ENCODE measurements around the gene BATF2. TPM values are rescaled to one million over a fixed set of nuclear protein-coding genes. Genes with fewer than 3 reads are reported as not detected.
A peak's percentile ranks its signal among the peaks of the same experiment; 100 is the strongest.

BATF2 gene
- polyA plus RNA-seq, 1 of the 3 experiments (the other 2 are of a cell fraction), result 0.20 TPM

GRCh38 chr11:64998141-64998540 lies 1.4 kb upstream of the BATF2 start:
- Histone ChIP-seq H4K20me1 (ENCODE audit: insufficient read depth) (no peaks in the 10 kb centered on the region), H3K4me3 (ENCODE audit: low read depth in 2 of 2, low read length in 1 of 2) (no peak overlapping the region), H3K9ac (no peak overlapping the region), H2AFZ (ENCODE audit: low read depth) (no peak overlapping the region), H3K27ac (ENCODE audit: low read depth in 2 of 2, low read length in 1 of 2) (no peak overlapping the region), H3K79me2 (ENCODE audit: insufficient read depth) (no peaks in the 10 kb centered on the region), H3K4me1 (ENCODE audit: control insufficient read depth in 1 of 2, insufficient read depth in 2 of 2, low read depth in 1 of 2, low read length in 1 of 2) (no peaks in the 10 kb centered on the region; a peak in 1 of 4 replicates), H3K27me3 (ENCODE audit: insufficient read depth) (no peaks in the 10 kb centered on the region), H3K4me2 (no peak overlapping the region), H3F3A (replicated peaks; ENCODE audit: insufficient read depth) (no peaks in the 10 kb centered on the region), H3K9me3 (no peaks in the 10 kb centered on the region), H3K9me2 (no peaks in the 10 kb centered on the region), H3K36me3 (replicated peaks in 1 of 2; ENCODE audit: control insufficient read depth in 1 of 2, insufficient read depth in 2 of 2, low read length in 1 of 2) (no peaks in the 10 kb centered on the region)
- 27% methylated on average over 1 of the region's 1 CpG for WGBS (ENCODE audit: low lambda C conversion rate)
- CTCF ChIA-PET, result interaction anchor here (0.7 to 2.3 kb wide), 7 partner anchors 15 to 114 kb away, joined by 3 to 12 read pairs (median 3); partner anchors contain the start of genes ARL2, SAC3D1 and TM7SF2
- DNase-seq, result peak; percentile 40
- TF ChIP-seq YY1 (IDR thresholded peaks at IDR 0.05; ENCODE audit: low read depth), result no peak
- TF ChIP-seq TCF12 (IDR thresholded peaks at IDR 0.05), result no peak
- no peak for TF ChIP-seq TEAD4 (IDR thresholded peaks at IDR 0.05; ENCODE audit: borderline replicate concordance, insufficient read depth)
- TF ChIP-seq REST (IDR thresholded peaks at IDR 0.05; ENCODE audit: low read depth, low read length), result no peak
- no peak for TF ChIP-seq ELF1 (IDR thresholded peaks at IDR 0.05)
- no peak for TF ChIP-seq MEF2A (IDR thresholded peaks at IDR 0.05; ENCODE audit: borderline replicate concordance, low read depth)
- TF ChIP-seq RCOR1 (IDR thresholded peaks at IDR 0.05; ENCODE audit: low read length), result no peak
- no peak for TF ChIP-seq USF2 (IDR thresholded peaks at IDR 0.05; ENCODE audit: borderline replicate concordance, low read depth, low read length)
- TF ChIP-seq NFIC (IDR thresholded peaks at IDR 0.05; ENCODE audit: borderline replicate concordance), result no peak
- POLR2A ChIA-PET, result no interaction called here

GRCh38 chr11:64996327-64996709 lies 453 bp downstream of the BATF2 start:
- CTCF ChIA-PET, result interaction anchor here (0.7 to 2.0 kb wide), 10 partner anchors 11 to 150 kb away, joined by 3 to 7 read pairs (median 3); partner anchors contain the start of genes ARL2 and SNX15
- TF ChIP-seq ELF1 (IDR thresholded peaks at IDR 0.05), result no peak
- no peak for TF ChIP-seq FOXJ3 (CRISPR knock-in tag; IDR thresholded peaks at IDR 0.05)
- TF ChIP-seq MXI1 (IDR thresholded peaks at IDR 0.05; ENCODE audit: low read depth, low read length), result no peak
- TF ChIP-seq POLR2AphosphoS5 (IDR thresholded peaks at IDR 0.05; ENCODE audit: low read depth, low read length), result no peak
- no peak for TF ChIP-seq JUND (IDR thresholded peaks at IDR 0.05)
- no peak for TF ChIP-seq MAX (IDR thresholded peaks at IDR 0.05; ENCODE audit: low read depth)
- no peak for TF ChIP-seq FOSL2 (IDR thresholded peaks at IDR 0.05; ENCODE audit: borderline replicate concordance, low read depth)
- Histone ChIP-seq H4K20me1 (ENCODE audit: insufficient read depth) (no peaks in the 10 kb centered on the region), H3K9me3 (no peaks in the 10 kb centered on the region), H3K79me2 (ENCODE audit: insufficient read depth) (no peaks in the 10 kb centered on the region), H3K9ac (no peak overlapping the region), H3K4me3 (ENCODE audit: low read depth in 2 of 2, low read length in 1 of 2) (no peak overlapping the region), H2AFZ (ENCODE audit: low read depth) (no peak overlapping the region), H3K4me2 (no peak overlapping the region), H3K27me3 (ENCODE audit: insufficient read depth) (no peaks in the 10 kb centered on the region), H3F3A (replicated peaks; ENCODE audit: insufficient read depth) (no peaks in the 10 kb centered on the region), H3K27ac (ENCODE audit: low read depth in 2 of 2, low read length in 1 of 2) (no peak overlapping the region), H3K9me2 (no peaks in the 10 kb centered on the region), H3K4me1 (ENCODE audit: control insufficient read depth in 1 of 2, insufficient read depth in 2 of 2, low read depth in 1 of 2, low read length in 1 of 2) (no peaks in the 10 kb centered on the region; a peak in 1 of 4 replicates), H3K36me3 (replicated peaks in 1 of 2; ENCODE audit: control insufficient read depth in 1 of 2, insufficient read depth in 2 of 2, low read length in 1 of 2) (no peaks in the 10 kb centered on the region)
- POLR2A ChIA-PET, result no interaction called here
- 72% methylated on average over 11 of the region's 11 CpGs for WGBS (ENCODE audit: low lambda C conversion rate)
- no peak for DNase-seq

Measured in SK-N-SH (cell line).